Nephron progenitor cell (in vitro differentiated cells): ENCODE results near the gene CASP8.
A peak's percentile ranks its signal among the peaks of the same experiment; 100 is the strongest.

Experiments
- DNase-seq: peaks from one replicate; pipeline ENCODE4 v3.0.0; 2021
- H3K27ac Mint-ChIP-seq: 2 replicates; pipeline ENCODE4 v1.8.0; 2021; ENCODE audit warnings: mild to moderate bottlenecking, moderate library complexity, mixed read lengths
- H3K27me3 Mint-ChIP-seq: 2 replicates; pipeline ENCODE4 v1.8.0; 2021; ENCODE audit warnings: mild to moderate bottlenecking, low read depth, mixed read lengths; ENCODE audit not compliant: poor library complexity
- H3K36me3 Mint-ChIP-seq: 2 replicates; pipeline ENCODE4 v1.8.0; 2021; ENCODE audit warnings: low read depth, mixed read lengths
- H3K4me1 Mint-ChIP-seq: 2 replicates; pipeline ENCODE4 v1.8.0; 2021; ENCODE audit warnings: mixed read lengths
- H3K4me3 Mint-ChIP-seq: 2 replicates; pipeline ENCODE4 v1.8.0; 2021; ENCODE audit warnings: mild to moderate bottlenecking, moderate library complexity, mixed read lengths
- H3K9me3 Mint-ChIP-seq: 2 replicates; pipeline ENCODE4 v1.8.0; 2021; ENCODE audit warnings: mild to moderate bottlenecking, moderate library complexity, mixed read lengths
- CTCF ChIP-seq: fragments of 200-600 bp; sonication (generic); IDR thresholded peaks from 2 replicates; pipeline ENCODE4 v1.5.0; 2021; ENCODE audit warnings: antibody characterized with exemption

Gene CASP8

DNA sequence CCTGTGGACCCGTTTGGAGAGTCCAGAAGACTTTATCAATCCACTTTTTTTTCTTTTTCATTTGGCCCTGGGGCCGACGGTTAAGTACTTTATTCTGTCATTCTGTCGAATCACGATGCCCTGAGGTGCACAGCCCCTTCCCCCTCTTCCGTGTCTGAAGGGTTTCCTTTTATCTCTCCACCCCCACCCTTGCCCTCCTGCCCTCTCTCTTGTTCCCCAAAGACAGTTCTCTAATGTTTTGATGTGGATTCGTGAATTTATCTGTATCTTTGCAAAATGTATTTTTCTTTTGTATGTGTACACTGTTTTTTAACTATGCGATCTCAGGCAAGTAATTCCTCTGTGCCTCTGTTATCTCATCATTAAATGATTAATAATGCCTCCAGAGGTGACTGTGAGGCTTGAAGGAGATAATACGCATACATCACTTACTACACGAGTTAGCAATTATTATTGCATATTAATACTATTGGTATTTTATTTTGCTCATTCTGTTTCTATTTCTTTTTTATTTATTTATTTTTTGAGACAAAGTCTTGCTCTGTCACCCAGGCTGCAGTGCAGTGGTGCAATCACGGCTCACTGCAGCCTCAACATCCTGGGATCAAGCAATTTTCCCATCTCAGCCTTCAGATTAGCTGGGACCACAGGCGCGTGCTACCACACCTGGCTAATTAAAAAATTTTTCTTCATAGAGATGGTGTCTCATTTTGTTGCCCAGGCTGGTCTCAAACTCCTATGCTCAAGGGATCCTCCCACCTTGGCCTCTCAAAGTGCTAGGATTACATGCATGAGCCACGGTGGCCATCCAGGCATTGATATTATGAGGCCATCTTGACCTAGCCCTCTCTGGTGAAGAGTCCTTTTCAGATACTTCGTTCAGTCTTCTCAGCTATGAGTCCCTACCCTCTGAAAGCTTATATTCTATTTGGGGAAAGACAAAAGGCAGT is 1.4 kb upstream of the CASP8 start:
- DNase-seq = no peak
- Mint-ChIP-seq H3K9me3 (no peaks in the 10 kb centered on the region), H3K36me3 (no peaks in the 10 kb centered on the region), H3K27me3 (no peaks in the 10 kb centered on the region), H3K27ac (peak overlapping the region; percentile 98), H3K4me3 (peak overlapping the region; percentile 75), H3K4me1 (peaks cover 55% of the 10 kb centered on the region)
- no peak for TF ChIP-seq CTCF

GRCh38 chr2:201261471-201261870 is 1.1 kb downstream of the CASP8 start:
- no peak overlapping the region for H3K27ac Mint-ChIP-seq
- H3K27me3 Mint-ChIP-seq = peaks cover 4% of the 10 kb centered on the region
- H3K36me3 Mint-ChIP-seq = no peaks in the 10 kb centered on the region
- H3K4me3 Mint-ChIP-seq = no peak overlapping the region
- no peak for TF ChIP-seq CTCF
- DNase-seq = no peak
- no peaks in the 10 kb centered on the region for H3K9me3 Mint-ChIP-seq
- peaks cover 42% of the 10 kb centered on the region for H3K4me1 Mint-ChIP-seq

DNA sequence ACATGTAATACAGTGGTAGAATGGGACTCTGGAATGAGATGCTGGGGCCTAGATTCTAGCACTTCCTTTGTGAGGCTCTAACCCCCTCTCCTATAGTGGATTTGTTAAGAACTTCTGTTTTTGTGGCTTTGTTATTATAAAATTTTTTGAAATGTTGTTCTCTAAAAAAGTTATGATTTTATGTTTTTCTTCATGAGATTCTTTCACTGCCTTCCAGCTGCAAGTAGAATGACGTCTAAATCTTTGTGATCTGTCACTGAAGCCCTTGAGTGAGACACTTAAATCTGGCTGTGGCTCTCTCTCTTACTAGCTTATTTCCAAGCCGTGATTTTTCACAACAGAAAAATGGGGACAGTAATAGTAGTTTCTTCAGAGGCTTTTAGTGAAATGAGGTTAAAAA is 1.6 kb downstream of the CASP8 start:
- Mint-ChIP-seq H3K36me3 (no peaks in the 10 kb centered on the region), H3K27me3 (peaks cover 6% of the 10 kb centered on the region), H3K27ac (no peak overlapping the region), H3K4me1 (peaks cover 47% of the 10 kb centered on the region), H3K4me3 (no peak overlapping the region), H3K9me3 (no peaks in the 10 kb centered on the region)
- DNase-seq = no peak
- no peak for TF ChIP-seq CTCF

DNA sequence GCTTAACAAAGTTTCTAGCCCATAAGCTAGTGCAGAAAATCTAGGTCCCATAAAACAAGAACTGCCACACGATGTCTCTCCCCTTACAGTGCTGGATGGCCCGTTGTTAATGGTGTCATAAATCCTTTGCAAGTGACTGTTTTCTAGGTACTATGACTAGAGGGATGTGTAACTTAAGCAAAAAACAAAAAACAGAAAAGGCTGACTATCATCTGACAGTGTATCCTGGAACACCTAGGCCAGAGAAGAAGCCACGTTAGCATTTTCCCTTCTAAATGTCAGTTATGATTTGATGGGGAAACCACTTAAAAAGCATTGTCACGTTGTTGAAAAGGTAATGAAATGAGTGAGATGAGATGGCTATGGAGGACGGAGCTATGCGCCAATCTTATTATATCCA is 2.4 kb downstream of the CASP8 start:
- peaks cover 6% of the 10 kb centered on the region for H3K27me3 Mint-ChIP-seq
- peak overlapping the region; percentile 1 for H3K4me3 Mint-ChIP-seq
- no peak overlapping the region for H3K27ac Mint-ChIP-seq
- no peak for TF ChIP-seq CTCF
- H3K9me3 Mint-ChIP-seq = no peaks in the 10 kb centered on the region
- DNase-seq = no peak
- H3K36me3 Mint-ChIP-seq = no peaks in the 10 kb centered on the region
- peaks cover 41% of the 10 kb centered on the region for H3K4me1 Mint-ChIP-seq

DNA sequence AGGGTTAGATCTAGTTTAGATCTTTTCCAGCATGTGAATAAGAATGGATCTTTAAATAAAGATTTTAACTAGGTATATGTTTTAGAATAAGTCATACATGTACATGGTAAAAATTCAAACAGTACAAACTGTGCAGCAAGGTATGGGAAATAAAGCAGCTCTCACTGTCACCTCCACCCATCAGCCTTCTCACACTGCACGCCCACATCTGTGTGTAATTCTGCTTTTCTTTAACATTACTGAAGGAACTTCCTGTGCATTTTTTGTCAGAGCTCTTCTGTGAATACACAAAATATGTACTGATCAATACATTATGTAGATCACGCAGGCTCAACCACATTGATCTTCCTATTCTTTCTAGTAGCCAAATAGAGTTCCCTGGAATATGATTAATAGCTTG is 3.4 kb downstream of the CASP8 start:
- Mint-ChIP-seq H3K4me3 (no peak overlapping the region), H3K4me1 (peaks cover 30% of the 10 kb centered on the region), H3K36me3 (no peaks in the 10 kb centered on the region), H3K27me3 (peaks cover 6% of the 10 kb centered on the region), H3K27ac (no peak overlapping the region), H3K9me3 (no peaks in the 10 kb centered on the region)
- no peak for TF ChIP-seq CTCF
- no peak for DNase-seq
